Cardiac fibroblast (primary cell): Measurements from ENCODE around the gene PDIA2.

Source experiments
- DNase-seq, 2 donors: peaks; one replicate each; pipeline versions ENCODE4 v3.0.0 to v3.0.0-alpha.2; 2010; ENCODE audit warnings: low read depth in 2 of 2
- H3K4me3 ChIP-seq, 2 donors: replicated peaks in 1 of 2; 1 replicate in 1 of 2; 2 replicates in 1 of 2; pipeline ENCODE4 v1.5.1; 2011; ENCODE audit warnings: low read depth in 2 of 2, low read length in 2 of 2, mild to moderate bottlenecking in 2 of 2, moderate library complexity in 1 of 2
- CTCF ChIP-seq: IDR thresholded peaks from one replicate; pipeline ENCODE4 v1.5.1; 2011; ENCODE audit warnings: low read depth, mild to moderate bottlenecking, low read length, inconsistent platforms

Gene PDIA2

GRCh38 chr16:259226-259625 lies 23.7 kb upstream of the PDIA2 start:
- no peak for TF ChIP-seq CTCF
- H3K4me3 ChIP-seq, result no peak overlapping the region
- no peak for DNase-seq

- H3K4me3 ChIP-seq, result no peak overlapping the region
- no peak for TF ChIP-seq CTCF
- DNase-seq, result no peak
Observed at GRCh38 chr16:259814-260253, 23.1 kb upstream of the PDIA2 start.

GRCh38 chr16:260326-260725 lies 22.6 kb upstream of the PDIA2 start:
- no peak overlapping the region for H3K4me3 ChIP-seq
- no peak for DNase-seq
- TF ChIP-seq CTCF, result no peak

- H3K4me3 ChIP-seq, result no peak overlapping the region
- DNase-seq, result no peak
- TF ChIP-seq CTCF, result no peak
Observed at GRCh38 chr16:261031-261691, 21.8 kb upstream of the PDIA2 start.

GRCh38 chr16:262121-262745 lies 20.7 kb upstream of the PDIA2 start:
- TF ChIP-seq CTCF, result no peak
- H3K4me3 ChIP-seq, result no peak overlapping the region
- DNase-seq, result no peak

- no peak overlapping the region for H3K4me3 ChIP-seq
- no peak for TF ChIP-seq CTCF
- DNase-seq, result no peak
Observed at GRCh38 chr16:263182-263774, 19.7 kb upstream of the PDIA2 start.

GRCh38 chr16:263944-264343 lies 19.0 kb upstream of the PDIA2 start:
- no peak for TF ChIP-seq CTCF
- no peak for DNase-seq
- H3K4me3 ChIP-seq, result no peak overlapping the region
